Omental fat pad (tissue), 4 donors: ENCODE data around the gene SLC4A7. TPM values are rescaled to one million over a fixed set of nuclear protein-coding genes. Genes with fewer than 3 reads are reported as not detected.

ENCODE experiments used
- ATAC-seq: fragments of 150-250 bp; one replicate; pipeline ENCODE4 v1.9.1; 2016; ENCODE audit warnings: mild to moderate bottlenecking, moderate library complexity; ENCODE audit not compliant: low FRiP score
- DNase-seq: peaks from one replicate; pipeline ENCODE4 v3.0.0-alpha.2; 2019; ENCODE audit warnings: low spot score
- total RNA-seq, 4 donors: library from RNA; depleted of rRNA; stranded (reverse); fragments of >200 nt; gene quantifications; one replicate each; pipeline ENCODE4 v1.1.0, GENCODE V29; 2016
- TF ChIP-seq, protein P1 (sequence below), 3 donors: fragments of 450-650 bp; IDR thresholded peaks; one replicate each; pipeline ENCODE4 v1.5.1; 2016 to 2017; ENCODE audit warnings: antibody characterized with exemption in 3 of 3, mild to moderate bottlenecking in 3 of 3, moderate library complexity in 2 of 3

SLC4A7 gene
- total RNA-seq, 4 donors from 2014 or later, result 25.4 to 101 (median 33.9) TPM

- TF ChIP-seq, protein P1, sequence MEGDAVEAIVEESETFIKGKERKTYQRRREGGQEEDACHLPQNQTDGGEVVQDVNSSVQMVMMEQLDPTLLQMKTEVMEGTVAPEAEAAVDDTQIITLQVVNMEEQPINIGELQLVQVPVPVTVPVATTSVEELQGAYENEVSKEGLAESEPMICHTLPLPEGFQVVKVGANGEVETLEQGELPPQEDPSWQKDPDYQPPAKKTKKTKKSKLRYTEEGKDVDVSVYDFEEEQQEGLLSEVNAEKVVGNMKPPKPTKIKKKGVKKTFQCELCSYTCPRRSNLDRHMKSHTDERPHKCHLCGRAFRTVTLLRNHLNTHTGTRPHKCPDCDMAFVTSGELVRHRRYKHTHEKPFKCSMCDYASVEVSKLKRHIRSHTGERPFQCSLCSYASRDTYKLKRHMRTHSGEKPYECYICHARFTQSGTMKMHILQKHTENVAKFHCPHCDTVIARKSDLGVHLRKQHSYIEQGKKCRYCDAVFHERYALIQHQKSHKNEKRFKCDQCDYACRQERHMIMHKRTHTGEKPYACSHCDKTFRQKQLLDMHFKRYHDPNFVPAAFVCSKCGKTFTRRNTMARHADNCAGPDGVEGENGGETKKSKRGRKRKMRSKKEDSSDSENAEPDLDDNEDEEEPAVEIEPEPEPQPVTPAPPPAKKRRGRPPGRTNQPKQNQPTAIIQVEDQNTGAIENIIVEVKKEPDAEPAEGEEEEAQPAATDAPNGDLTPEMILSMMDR (IDR thresholded peaks at IDR 0.05), result no peak
- DNase-seq, result no peak
- no peak for ATAC-seq
Measured at GRCh38 chr3:27468283-27468886, 15.8 kb downstream of the SLC4A7 start.

DNA sequence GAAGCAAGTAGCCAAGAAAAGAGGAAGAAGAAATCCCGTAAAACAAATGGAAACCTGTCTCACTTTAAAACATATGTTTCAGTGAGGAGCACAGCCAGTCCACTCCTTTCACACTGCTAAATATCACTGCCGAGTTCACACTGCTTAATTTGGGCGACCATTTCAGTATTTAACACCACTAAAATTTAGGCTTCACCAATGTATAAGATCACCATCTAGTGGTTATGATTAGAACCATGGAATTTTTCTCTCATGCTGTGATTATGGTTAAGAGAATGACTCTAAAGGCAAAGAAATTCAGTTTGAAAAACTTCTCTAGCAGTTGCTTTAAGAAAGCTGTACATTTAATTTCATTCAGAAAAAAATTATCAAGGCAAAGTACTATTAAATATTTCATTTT is 16.6 kb downstream of the SLC4A7 start:
- TF ChIP-seq, protein P1 (IDR thresholded peaks at IDR 0.05), result no peak
- ATAC-seq (peak; percentile 68), DNase-seq (no peak)

DNA sequence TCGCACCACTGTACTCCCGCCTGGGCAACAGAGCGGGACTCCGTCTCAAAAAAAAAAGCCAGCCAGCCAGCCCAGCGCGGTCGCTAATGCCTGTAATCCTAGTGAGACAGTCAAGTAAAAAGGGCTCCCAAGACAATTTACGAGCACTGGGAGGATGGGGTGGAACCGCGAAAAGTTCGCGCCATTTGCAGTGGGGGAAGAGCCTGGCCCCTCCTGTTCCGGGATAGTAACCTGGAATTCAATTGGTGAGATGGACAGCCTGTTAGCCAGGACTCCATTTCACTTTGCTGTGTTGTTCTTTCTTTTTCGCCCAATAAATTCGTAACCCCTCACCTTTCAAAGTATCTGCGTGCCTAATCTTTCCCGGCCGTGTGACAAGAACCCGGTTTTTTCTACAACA is 19.5 kb downstream of the SLC4A7 start:
- TF ChIP-seq, protein P1 (IDR thresholded peaks at IDR 0.05), result no peak
- ATAC-seq (no peak), DNase-seq (no peak)

- TF ChIP-seq, protein P1 (IDR thresholded peaks at IDR 0.05), result no peak
- ATAC-seq, result no peak
- DNase-seq, result no peak
Measured at GRCh38 chr3:27462228-27462627, 22.0 kb downstream of the SLC4A7 start.

- ATAC-seq (no peak), DNase-seq (no peak)
- TF ChIP-seq, protein P1 (IDR thresholded peaks at IDR 0.05), result no peak
Measured at GRCh38 chr3:27458929-27459328, 25.3 kb downstream of the SLC4A7 start.

DNA sequence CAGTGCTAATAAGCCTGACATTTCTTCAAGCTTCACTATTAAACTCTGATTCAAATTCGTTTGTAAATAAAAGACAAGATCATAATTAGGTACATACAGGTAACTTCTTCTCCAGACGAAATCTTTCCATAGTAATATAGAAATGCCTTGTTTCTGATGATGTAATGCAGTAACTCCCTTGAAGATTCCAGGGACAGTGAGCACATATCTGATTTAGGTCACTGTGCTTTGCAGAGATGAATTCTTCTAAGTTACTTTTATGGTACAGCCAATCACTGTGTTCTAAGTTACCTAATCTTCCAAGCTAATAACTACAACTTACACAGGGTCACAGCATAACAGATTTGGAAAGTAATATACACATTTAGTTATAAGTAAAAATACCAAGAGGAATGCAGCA is 27.6 kb downstream of the SLC4A7 start:
- TF ChIP-seq, protein P1 (IDR thresholded peaks at IDR 0.05), result no peak
- ATAC-seq (no peak), DNase-seq (no peak)

- no peak for DNase-seq
- no peak for ATAC-seq
- TF ChIP-seq, protein P1 (IDR thresholded peaks at IDR 0.05), result no peak
Measured at GRCh38 chr3:27454914-27455313, 29.3 kb downstream of the SLC4A7 start.
